Effector CD8-positive, alpha-beta T cell (primary cell): Measurements from ENCODE around the gene HCAR2.
"Not testable (repeated sequence)": the region's sequence is repeated elsewhere in the genome, so short reads cannot be mapped to it uniquely, and the experiment has no call there.

Source experiments
- DNase-seq: peaks from one replicate; lab custom pipeline; 2025; lab: John Stamatoyannopoulos, UW
- total RNA-seq, 4 experiments: gene quantifications; one replicate each; lab custom pipeline; 2026; lab: John Stamatoyannopoulos, UW

HCAR2 gene
- 0 to 0.10 (median 0) reads per million in 4 experiments for total RNA-seq

DNA sequence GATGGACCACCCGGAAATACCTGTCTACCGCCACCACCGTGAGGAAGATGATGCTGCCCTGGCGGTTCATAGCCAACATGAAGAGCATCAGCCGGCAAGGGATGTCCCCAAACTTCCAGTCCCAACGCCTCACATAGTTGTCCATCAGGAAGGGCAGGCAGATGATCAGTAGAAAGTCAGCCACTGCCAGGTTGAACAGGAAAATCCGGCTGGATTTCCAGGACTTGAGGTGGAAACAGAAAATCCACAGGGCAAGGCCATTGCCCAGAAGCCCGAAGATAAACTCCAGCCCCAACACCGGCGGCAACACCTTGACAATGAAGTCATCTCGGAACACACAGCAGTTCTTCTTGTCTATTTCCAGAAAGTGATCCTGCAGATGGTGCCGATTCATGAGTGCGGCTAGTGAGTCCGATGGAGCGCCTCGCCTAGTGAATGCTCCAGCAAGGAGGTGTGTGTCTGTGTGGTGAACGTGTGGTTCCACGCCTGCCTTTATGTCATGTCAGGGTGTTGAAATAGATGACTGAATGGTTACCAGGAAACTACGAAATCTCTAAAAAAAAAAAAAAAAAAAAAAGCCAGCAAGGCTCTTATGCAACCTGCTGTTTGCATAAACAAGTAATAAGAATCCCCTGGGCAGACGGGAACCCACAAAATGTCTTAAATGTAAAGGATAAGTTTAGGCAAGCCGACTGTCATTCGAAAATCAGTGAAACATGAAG, at the start of gene HCAR2:
TSS of gene HCAR2 (minus strand) at position 468 of the 722 bp plus-strand sequence. CDS start at position 394, 74 bp downstream.
- DNase-seq = not testable (repeated sequence)

DNA sequence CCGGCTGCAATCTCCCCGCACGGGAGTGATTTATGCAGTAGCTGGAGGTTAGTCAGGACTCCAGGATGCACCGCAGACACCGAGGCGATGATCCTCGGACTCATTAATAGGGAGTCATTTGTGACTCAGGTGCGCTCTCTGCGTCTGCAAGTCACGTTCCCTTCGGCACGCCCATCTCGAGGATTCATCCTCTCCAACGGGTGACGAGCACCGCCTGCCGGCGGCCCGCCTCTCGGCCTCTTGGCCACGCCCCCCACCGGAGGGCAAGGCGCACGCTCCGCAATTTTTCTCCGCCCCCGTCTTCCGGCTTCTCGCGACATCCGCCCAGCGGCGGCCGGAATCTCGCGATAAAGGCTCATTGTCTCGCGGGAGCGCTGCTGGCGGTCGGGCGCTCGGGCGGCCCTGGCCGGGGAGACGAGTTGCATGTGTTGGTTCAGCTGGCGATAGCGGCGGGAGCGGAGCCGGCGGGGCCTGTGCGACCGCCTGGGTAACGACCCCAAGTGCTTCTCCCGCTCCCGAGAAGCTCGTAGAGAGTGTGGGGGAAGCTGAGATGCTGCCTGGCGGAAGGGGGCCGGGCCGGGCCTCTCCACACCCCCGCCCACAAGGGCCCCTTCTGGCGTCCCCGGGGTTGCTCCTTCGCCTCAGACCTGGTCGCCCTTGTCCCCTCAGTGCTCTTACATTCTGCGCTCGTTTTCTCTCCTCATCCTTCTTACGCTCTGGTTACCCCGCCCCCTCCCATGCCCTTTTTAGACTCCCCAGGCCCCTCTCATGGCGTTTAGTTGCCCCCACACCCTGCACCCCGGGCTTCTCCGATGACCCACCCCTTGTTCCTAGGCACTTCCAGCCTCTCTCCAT, 49.5 kb upstream of the HCAR2 start, which contains the start of gene DENR:
TSS of gene DENR (plus strand) at position 361 of the 855 bp plus-strand sequence. CDS start 878 bp downstream, outside the sequence.
- peak; percentile 99 for DNase-seq

DNA sequence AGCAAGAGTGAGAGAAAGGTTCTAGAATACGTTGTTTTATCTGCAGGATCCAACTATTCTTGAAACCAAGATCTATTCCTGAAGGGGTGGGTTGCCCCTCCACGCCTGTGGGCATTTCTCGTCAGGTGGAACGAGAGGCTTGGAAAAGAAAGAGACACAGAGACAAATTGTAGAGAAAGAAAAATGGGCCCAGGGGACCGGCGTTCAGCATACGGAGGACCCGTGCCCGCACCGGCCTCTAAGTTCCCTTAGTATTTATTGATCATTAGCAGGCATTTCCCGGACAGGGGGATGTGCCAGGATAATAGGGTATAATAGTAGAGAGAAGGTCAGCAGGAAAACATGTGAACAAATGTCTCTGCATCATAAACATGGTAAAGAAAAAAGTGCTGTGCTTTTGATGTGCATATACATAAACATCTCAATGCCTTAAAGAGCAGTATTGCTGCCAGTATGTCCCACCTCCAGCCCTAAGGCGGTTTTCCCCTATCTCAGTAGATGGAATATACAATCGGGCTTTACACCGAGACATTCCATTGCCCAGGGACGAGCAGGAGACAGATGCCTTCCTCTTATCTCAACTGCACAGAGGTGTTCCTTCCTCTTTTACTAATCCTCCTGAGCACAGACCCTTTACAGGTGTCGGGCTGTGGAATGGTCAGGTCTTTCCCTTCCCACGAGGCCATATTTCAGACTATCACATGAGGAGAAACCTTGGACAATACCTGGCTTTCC, 47.8 kb upstream of the HCAR2 start:
- not testable (repeated sequence) for DNase-seq

DNA sequence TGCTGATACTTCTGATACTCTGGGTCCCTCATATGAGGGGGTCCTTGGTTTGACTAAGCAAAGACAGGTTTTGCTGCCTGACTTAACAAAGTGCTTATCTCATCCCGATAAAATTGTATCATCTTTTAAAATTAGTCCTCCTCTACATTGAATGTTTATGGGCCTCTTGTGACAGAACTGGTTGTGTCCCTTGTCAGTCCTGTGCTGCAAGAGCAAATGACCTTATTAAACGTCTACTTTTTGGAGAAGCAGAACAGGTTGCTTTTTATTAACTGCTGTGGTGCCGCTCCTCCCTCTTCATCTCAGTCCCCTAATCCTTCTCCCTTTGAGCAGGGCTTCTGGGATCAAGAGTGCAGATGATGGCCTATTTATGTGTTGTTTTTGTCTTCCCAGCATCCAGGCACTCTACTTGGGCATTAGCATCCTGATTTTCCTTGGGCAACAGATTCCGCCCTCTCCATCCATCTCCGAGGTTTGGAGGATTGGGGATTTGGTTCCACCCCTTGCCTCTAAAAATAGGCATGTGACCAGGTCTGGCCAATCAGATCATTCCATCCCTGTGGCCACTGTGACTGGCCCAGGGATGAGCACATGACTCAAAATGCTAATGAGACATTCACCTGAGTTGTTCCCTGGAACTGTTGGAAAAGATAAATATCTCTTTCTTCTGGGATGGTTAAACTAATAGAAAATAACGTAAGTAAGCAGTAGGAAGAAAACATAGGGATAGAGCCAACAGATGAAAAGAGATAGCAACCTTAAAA, 46.6 kb upstream of the HCAR2 start:
- DNase-seq = no peak

DNA sequence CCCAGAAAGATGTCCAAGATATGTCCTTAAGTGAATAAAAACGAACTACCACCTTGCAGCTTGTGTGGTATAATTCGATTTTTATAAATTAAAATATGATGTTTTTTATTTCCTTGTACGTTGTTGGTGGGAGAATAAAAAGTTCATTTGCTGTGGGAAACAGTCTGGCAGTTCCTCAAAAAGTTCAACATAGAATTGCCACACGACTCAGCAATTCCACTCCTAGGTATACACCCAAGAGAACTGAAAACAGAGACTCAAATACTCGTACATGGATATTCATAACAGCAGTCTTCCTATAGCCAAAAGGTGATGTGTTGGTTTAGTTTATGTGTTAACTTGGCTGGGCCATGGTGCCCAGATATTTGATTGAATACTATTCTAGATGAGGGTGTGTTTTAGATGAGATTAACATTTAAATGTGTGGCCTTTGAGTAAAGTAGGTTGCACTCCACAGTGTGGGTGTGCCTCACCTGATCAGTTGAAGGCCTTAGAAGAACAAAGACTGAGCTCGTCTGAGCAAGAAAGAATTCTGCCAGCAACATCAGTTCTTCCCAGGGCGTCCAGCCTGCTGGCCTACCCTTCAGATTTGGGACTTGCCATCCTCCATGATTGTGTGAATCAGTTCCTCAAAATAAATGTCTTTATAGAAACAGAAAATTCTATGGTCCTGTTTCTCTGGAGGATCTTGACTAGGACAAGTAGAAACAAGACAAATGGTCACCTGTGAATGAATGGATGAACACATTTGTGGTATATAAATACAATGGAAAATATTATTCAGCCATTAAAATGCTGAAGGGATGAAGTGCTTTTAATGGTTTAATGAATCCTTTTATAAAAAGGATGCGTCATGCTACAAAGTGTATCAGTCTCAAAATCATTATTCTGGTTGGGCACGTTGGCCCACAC, 44.3 kb upstream of the HCAR2 start:
- no peak for DNase-seq

DNA sequence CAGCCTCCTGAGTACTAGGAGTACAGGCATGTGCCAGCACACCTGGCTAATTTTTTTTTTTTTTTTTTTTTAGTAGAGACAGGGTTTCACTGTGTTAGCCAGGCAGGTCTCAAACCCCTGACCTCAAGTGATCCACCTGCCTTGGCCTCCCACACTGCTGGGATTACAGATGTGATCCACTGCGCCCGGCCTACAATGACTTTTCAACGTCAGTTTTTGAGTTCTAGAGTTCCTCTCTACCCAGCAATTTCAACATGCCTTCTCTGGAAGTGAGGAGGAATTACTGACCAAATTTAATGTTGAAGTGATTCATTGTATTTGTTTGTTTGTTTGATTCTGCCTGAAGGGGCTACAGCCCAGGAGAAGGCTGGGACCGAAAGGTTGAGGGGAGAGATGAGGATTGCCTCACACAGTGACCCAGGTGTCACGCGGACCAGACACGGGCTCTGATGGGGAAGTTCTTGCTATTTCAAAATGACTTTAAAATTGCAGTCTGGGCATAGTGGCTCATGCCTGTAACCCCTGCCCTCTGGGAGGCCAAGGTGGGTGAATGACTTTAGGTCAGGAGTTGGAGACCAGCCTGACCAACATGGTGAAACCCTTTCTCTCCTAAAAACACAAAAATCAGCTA, 40.9 kb upstream of the HCAR2 start:
- DNase-seq = no peak

DNA sequence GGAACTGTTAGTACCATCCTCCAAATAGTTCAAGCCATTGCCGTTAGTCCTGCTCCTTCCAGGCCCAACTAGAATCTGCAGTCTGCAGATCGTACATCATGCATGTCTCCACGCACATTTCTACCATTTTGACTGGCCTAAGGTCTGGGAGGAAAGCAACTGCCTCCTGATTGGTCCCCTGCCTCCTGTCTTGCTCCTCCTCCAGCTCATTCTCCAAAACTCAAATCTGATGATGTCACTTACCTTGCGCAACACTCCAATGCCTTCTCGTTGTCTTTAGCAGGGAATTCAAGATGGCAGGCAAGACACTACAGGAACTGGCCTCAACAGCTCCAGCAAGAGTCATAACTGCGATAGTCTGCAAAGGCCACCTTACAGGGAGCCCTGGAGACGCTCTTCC, 37.2 kb upstream of the HCAR2 start:
- DNase-seq = no peak

DNA sequence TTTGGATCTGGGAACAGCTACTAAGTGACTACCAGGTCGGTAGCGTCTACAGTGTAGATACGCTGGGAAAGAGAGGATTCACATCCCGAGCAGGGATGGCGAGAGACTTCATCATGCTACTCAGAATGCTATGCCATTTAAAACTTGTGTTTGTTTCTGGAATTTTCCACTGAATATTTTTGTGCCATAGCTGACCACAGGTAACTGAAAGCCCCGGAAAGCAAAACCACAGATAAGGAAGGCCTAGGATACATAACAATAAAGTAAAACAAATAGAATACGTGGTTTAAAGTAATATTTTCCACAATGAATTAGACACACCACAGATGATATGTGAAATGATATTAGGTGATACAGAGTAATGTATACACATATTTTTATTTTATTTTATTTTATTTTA, 35.4 kb upstream of the HCAR2 start:
- no peak for DNase-seq

DNA sequence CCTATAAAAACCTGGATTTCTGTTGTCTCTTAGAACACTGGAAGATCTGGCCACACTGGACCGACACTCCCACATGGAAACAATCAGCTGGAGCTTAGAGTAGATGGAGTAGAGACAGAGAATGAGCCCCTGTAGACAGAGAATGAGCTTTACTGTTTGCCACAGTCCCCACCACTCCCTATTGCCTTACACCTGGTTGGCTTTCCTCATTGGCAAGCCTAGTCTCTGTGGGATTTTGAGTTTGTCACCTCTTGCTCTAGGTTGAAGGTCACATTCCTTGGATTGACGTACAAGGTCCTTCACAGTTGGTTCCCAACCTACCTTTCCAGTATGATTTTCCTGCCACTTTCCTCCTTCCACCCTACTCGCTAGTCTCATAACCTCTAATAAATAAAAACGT, 29.5 kb upstream of the HCAR2 start:
- no peak for DNase-seq

DNA sequence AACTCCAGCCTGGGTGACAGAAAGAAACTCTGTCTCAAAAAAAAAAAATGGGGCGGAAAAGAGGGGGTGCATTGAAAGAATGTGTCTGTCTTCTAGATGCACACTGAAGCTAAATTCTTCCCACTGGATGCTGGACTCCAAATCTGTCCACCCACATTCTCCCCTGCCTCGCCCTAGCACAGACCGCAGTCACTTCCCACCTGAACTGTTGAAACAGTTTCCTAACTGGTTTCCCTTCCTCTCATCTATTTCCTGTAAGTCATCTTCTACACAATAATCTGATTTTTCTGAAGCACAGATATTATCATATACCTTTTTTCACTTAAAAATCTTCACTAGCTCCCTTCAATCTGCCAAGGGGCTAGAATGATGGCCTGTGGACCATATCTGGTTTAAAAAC, 29.0 kb upstream of the HCAR2 start:
- DNase-seq = no peak

DNA sequence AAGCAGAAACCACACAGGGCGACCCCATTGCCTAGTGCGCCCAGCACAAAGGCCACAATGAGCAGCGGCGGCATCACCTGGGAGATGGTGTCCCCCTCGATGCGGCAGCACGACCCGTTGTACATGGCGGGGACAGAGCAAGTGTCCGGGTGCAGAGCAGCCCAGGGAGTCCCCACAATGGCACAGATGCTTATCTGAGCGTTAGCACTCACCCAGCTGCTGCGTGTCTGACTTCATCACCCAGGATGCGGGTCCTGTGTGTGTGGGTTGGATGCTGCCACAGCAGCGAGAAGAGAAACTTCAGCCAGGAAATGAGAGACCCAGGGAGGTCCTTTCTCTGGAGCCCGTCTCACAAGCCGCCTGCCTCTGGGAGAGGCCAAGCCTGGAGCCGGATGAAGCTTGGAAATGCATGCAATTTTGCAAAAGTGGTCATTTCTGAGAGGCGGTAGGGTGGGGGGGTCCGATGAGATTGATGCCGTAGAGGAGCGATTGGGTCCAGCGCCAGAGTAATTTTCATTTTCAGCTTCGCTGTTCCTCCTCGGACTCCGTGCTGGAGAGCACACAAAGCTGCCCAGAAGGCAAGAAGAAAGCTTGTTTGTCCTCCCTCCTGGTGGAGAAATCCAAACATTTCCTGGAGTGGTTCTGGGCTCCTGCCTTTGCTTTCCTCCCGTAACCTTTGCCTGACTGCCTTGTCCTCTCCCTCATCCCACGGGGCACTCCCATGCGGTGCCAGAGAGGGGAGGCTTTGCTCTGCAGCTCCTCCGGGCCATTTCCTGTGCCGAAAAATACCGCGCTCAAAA, 27.3 kb upstream of the HCAR2 start, which contains the start of gene HCAR1:
TSS of gene HCAR1 (minus strand) at position 630 of the 800 bp plus-strand sequence. CDS start at position 125, 505 bp downstream.
- no peak for DNase-seq

DNA sequence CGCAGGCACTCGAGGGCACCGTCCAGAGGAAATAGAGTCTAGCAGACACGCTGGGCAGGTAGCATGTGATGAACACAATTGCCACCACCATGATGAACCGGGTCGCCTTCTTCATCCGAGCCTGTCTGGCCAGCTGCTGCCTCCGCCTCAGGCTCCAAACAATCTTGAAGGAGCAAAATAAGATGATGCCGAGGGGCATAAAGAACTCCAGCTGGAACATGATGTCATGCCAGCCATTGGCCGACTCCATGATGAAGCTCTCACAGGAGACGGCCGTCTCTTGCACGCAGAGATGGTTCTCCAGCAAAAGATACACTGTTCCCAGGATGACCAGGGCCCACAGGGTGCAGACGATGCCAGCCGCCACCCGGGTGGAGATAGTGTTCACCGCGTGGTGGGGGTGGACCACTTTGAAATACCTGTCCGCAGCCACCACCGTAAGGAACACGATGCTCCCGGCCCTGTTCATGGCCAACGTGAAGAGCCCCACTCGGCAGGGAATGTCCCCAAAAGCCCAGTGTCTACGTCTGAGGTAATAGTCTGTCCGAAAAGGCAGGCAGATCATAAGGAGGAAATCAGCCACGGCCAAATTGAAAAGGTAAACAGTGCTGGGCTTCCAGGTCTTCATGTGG, 26.5 kb upstream of the HCAR2 start:
- no peak for DNase-seq

DNA sequence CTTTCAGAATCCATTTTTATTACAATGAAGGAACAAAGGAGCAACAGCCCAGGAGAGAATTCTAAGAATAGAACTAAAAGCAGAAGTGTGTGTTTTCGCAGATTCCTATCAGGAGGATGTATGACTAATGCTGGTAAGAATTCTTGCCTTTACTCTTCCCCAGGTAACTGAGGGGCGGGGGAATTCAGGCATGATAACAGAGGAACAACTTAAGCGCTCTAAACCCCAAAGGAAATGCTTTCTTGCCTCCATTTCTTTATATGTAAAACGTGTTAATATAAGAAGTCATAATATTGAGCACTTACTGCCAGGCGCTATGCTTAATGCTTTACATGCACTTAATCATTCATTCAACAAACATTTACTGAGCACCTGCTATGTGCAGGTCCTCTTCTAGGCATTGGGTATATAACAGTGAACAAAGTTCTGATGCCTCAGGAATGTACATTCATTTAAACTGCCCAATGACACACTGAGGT, 23.0 kb upstream of the HCAR2 start:
- DNase-seq = no peak

DNA sequence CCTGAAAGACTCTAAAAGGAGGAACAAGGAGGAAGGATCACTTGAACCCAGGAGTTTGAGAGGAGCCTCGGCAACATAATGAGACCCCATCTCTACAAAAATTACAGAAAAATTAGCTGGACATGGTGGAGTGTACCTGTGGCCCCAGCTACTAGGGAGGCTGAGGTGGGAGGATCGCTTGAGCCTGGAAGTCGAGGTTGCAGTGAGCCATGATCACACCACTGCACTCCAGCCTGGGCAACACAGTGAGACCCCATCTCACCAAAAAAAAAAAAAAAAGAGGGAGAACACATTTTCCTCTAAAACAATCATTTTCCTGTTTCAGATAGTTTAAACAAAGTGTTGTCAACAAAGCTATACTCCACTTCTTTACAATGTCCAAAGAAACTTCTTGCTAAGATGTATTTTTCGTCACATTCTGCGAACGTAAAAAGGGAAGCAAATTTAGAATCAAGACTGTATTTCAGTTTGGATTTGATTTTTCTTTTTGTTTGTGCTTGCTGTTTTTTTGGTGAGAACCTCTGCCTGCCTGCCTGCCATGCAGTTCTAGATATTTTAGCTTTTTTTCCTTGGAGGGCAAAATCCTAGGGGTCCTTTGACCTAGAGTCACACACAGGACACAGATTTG, 22.4 kb upstream of the HCAR2 start:
- no peak for DNase-seq

DNA sequence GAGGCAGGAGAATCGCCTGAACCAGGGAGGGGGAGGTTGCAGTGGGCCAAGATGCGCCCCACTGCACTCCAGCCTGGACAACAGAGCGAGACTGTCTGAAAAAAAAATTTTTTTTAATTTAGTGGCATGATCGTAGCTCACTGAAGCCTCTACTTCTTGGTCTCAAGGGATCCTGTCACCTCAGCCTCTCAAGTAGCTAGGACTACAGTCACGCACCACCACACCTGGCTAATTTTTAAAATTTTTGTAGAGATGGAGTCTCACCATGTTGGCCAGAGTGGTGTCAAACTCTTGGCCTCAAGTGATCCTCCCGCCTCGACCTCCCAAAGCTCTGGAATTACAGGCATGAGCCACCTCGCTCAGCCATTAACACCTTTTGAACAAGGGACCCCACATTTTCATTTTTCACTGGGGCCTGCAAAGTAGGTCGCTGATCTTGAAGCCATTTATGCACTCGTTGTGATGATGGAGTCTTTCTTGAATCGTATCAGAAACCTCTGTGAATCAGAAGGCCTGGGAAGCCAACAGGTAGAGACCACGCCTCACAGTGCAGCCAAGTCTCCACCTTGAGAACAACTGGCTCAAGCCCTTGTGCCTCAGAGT, 21.6 kb upstream of the HCAR2 start:
- DNase-seq = no peak

DNA sequence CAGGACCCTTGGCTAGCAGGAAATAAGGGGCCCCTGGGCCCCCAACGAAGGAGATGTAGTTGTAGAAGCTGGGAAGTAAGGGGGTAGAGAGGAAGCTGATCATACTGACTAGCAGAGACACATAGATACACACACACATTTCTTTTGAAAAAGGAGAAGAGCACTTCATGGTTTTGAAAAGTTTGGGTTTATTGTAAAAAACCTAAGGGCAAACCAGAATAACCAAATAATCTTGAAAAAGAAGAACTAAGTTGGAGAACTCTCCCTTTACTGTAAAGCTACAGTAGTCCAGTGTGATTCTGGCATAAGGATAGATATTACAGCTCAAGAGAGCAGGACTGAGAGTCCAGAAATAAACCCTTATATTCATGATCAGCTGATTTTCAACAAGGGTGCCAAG, 19.2 kb upstream of the HCAR2 start:
- DNase-seq = no peak

DNA sequence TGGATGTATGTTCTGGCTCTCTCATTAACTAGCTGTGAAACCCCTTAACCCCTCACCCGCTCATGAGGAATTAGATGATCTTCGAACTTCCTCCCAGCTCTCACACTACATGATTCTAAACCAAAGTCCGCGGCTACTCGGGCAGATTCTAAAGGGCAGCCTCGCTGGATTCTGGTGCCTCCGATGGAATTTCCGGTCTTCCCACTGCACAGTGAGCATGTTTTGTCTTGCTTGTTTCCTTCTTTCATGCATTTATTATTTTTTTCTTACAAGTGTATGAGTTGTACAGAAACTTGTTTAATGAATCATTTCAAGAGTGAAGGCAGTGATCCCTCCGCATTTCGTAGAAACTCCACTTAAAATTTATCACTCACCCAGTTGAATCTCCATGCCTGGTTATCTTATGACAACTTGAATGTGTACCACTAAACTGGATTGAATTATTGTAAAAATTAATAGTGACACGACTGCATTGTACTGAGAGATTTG, 17.9 kb upstream of the HCAR2 start:
- no peak for DNase-seq
